PC-3 (cell line): Measurements from ENCODE around the gene KRTAP12-1. TPM values are rescaled to one million over a fixed set of nuclear protein-coding genes. Genes with fewer than 3 reads are reported as not detected.

ENCODE experiments used
- ATAC-seq: fragments of 200-7000 bp; cut with Tn5 transposase; 2 replicates; pipeline ENCODE4 v1.9.1; 2020; ENCODE audit warnings: mild to moderate bottlenecking, moderate library complexity
- BruUV-seq: library from RNA; stranded (reverse); fragments of 400-500 nt; replicated peaks from 2 replicates; lab custom pipeline; 2021; lab: Mats Ljungman, UMichigan
- CTCF ChIA-PET: fragments of 300-600 bp; sonication (Branson Sonifier 250); formaldehyde crosslinking; loops from one replicate; lab custom pipeline; 2022; ENCODE audit warnings: antibody characterized with exemption; lab: Charles Lee
- POLR2A ChIA-PET: fragments of 300-600 bp; sonication (Branson Sonifier 250); formaldehyde crosslinking; loops from one replicate; lab custom pipeline; 2022; ENCODE audit warnings: antibody characterized with exemption; ENCODE audit not compliant: unreplicated experiment; lab: Charles Lee
- DNase-seq: peaks from one replicate; pipeline ENCODE4 v3.0.0-alpha.2; 2015
- H2AFZ ChIP-seq: fragments of 300-600 bp; sonication (generic); 2 replicates; pipeline ENCODE4 v1.6.0; 2016; ENCODE audit warnings: antibody characterized with exemption, low read length
- H3F3A ChIP-seq: fragments of 300-600 bp; sonication (generic); one replicate; pipeline ENCODE4 v1.6.0; 2017; ENCODE audit warnings: antibody characterized with exemption, low read length, control low read depth, mild to moderate bottlenecking; ENCODE audit not compliant: unreplicated experiment
- H3K27ac ChIP-seq: fragments of 300-600 bp; sonication (generic); 2 replicates; pipeline ENCODE4 v1.5.1; 2016; ENCODE audit warnings: mild to moderate bottlenecking, low read length
- H3K27me3 ChIP-seq: fragments of 300-600 bp; sonication (generic); 2 replicates; pipeline ENCODE4 v1.6.1; 2016; ENCODE audit warnings: low read length, mixed read lengths
- H3K36me3 ChIP-seq: fragments of 300-600 bp; sonication (generic); 2 replicates; pipeline ENCODE4 v1.6.1; 2016; ENCODE audit warnings: low read depth, mixed run types, low read length, mixed read lengths
- H3K4me1 ChIP-seq: fragments of 300-600 bp; sonication (generic); 2 replicates; pipeline ENCODE4 v1.5.1; 2016; ENCODE audit warnings: low read length; ENCODE audit not compliant: insufficient read depth
- H3K4me2 ChIP-seq: fragments of 300-600 bp; sonication (generic); 2 replicates; pipeline ENCODE4 v1.6.0; 2016; ENCODE audit warnings: low read length
- H3K4me3 ChIP-seq: fragments of 300-600 bp; sonication (generic); 2 replicates; pipeline ENCODE4 v1.5.1; 2016; ENCODE audit warnings: mild to moderate bottlenecking, low read length, mixed read lengths
- H3K79me2 ChIP-seq: fragments of 300-600 bp; sonication (generic); 2 replicates; pipeline ENCODE4 v1.6.1; 2017; ENCODE audit warnings: low read length, mixed read lengths
- H3K9ac ChIP-seq: fragments of 300-600 bp; sonication (generic); 2 replicates; pipeline ENCODE4 v1.6.0; 2016; ENCODE audit warnings: mild to moderate bottlenecking, low read length
- H3K9me2 ChIP-seq: fragments of 300-600 bp; sonication (generic); replicated peaks from 2 replicates; pipeline ENCODE4 v1.6.1; 2016; ENCODE audit warnings: mixed run types, low read length, mixed read lengths
- H3K9me3 ChIP-seq: fragments of 300-600 bp; sonication (generic); 2 replicates; pipeline ENCODE4 v1.6.1; 2016; ENCODE audit warnings: low read length, mixed read lengths
- H4K20me1 ChIP-seq: fragments of 300-600 bp; sonication (generic); 2 replicates; pipeline ENCODE4 v1.6.1; 2016; ENCODE audit warnings: low read length, mixed read lengths
- EZH2 ChIP-seq: fragments of 300-600 bp; sonication (generic); IDR thresholded peaks from one replicate; pipeline ENCODE4 v1.6.1; 2017; ENCODE audit warnings: antibody characterized with exemption, mild to moderate bottlenecking, low read length; ENCODE audit not compliant: unreplicated experiment
- EZH2phosphoT487 ChIP-seq: fragments of 300-600 bp; sonication (generic); IDR thresholded peaks from 2 replicates; pipeline ENCODE4 v1.6.1; 2018; ENCODE audit warnings: mild to moderate bottlenecking, antibody characterized with exemption, low read length, borderline replicate concordance
- intact Hi-C: fragments of 100-400 bp; cut with micrococcal nuclease; formaldehyde crosslinking; loops from 2 replicates; pipeline ENCODE4 v1.9.0; 2023
- total RNA-seq: library from RNA; depleted of rRNA; stranded (reverse); fragments of >200 nt; gene quantifications from 2 replicates; pipeline ENCODE4 v1.2.3, GENCODE V29; 2014
- TF ChIP-seq, protein P1 (sequence below): fragments of 300-600 bp; sonication (generic); conservative IDR thresholded peaks from 2 replicates; pipeline ENCODE4 v1.5.1; 2017; ENCODE audit warnings: antibody characterized with exemption, low read depth, mild to moderate bottlenecking, low read length

KRTAP12-1 gene
- total RNA-seq, 1 experiment from 2014 or later = 0.62 TPM

DNA sequence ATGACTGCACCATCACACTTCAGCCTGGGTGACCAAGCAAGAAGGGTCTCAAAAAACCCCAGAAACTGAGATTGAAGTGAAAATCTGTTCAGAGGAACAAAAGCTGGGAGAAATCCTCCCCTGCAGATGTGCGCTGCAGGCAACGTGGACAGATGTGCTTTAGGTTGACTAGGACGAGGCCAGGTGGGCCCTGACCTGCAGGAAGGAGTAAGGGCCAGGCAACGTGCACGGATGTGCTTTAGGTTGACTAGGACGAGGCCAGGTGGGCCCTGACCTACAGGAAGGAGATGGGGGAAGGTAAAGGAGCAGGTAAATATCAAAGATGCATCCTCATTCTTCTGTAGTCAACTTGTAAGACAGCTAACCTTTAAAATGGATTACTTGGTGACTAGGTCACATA, 2.5 kb upstream of the KRTAP12-1 start:
- Histone ChIP-seq H3K27ac (no peak overlapping the region), H3K27me3 (no peaks in the 10 kb centered on the region), H3K36me3 (no peaks in the 10 kb centered on the region), H3K4me2 (no peak overlapping the region), H3K4me3 (no peak overlapping the region), H3F3A (no peaks in the 10 kb centered on the region), H3K9ac (no peak overlapping the region), H3K9me2 (no peaks in the 10 kb centered on the region), H2AFZ (no peak overlapping the region), H4K20me1 (no peaks in the 10 kb centered on the region), H3K4me1 (no peaks in the 10 kb centered on the region), H3K9me3 (no peaks in the 10 kb centered on the region), H3K79me2 (no peaks in the 10 kb centered on the region)
- intact Hi-C loops = no loop called here
- TF ChIP-seq EZH2 = no peak
- TF ChIP-seq, protein P1, sequence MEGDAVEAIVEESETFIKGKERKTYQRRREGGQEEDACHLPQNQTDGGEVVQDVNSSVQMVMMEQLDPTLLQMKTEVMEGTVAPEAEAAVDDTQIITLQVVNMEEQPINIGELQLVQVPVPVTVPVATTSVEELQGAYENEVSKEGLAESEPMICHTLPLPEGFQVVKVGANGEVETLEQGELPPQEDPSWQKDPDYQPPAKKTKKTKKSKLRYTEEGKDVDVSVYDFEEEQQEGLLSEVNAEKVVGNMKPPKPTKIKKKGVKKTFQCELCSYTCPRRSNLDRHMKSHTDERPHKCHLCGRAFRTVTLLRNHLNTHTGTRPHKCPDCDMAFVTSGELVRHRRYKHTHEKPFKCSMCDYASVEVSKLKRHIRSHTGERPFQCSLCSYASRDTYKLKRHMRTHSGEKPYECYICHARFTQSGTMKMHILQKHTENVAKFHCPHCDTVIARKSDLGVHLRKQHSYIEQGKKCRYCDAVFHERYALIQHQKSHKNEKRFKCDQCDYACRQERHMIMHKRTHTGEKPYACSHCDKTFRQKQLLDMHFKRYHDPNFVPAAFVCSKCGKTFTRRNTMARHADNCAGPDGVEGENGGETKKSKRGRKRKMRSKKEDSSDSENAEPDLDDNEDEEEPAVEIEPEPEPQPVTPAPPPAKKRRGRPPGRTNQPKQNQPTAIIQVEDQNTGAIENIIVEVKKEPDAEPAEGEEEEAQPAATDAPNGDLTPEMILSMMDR = no peak
- TF ChIP-seq EZH2phosphoT487 = no peak
- BruUV-seq = no TSS peak
- POLR2A ChIA-PET = no interaction called here
- CTCF ChIA-PET = no interaction called here
- DNase-seq (no peak), ATAC-seq (no peak)

DNA sequence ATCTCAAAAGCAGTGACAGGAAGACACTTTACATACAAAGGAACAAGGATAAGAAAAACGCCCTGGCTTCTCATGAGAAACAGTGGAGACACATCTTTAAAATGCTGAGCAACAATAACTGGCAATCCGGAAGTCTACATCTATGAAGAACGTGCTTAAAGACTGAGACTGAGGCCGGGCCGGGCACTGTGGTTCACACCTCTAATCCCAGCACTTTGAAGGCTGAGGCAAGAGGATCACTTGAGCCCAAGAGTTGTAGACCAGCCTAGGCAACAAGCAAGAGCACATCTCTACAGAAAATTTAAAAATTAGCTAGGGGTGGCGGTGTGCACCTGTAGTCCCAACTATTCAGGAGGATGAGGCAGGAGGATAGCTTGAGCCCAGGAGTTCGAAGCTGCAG, 2.1 kb upstream of the KRTAP12-1 start:
- H3K9ac ChIP-seq = no peak overlapping the region
- no TSS peak for BruUV-seq

DNA sequence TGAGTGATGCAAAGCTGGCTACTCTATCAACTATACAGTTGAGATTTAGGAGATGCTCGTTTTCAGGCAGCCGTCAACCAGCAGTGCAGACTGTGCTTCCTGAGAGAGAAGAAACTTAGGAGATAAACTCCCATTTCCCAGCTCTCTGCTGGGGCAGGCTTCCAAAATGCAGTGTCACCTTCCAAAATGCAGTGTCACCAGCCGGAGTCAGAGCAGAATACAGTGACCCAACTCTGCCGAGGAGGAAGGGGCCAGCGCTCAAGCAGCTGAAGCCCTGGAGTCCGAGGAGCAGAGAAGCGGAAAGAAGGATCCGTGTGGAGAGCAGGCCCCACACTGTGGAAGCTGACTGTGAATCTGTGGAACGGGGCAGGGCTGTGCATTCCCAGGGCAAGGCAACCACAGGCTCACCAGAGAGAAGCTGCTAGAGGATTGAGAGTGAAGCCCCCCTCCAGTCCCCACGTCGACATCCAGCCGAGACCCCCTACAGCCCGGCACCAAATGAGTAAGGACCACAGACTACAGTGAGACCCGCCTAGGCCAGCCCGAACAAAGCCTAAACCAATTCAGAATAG, 703 bp upstream of the KRTAP12-1 start:
- Histone ChIP-seq H3K4me1 (no peaks in the 10 kb centered on the region), H3K9me3 (no peaks in the 10 kb centered on the region), H3K79me2 (no peaks in the 10 kb centered on the region), H3K27ac (no peak overlapping the region), H3K9ac (no peak overlapping the region), H3K9me2 (no peaks in the 10 kb centered on the region), H3K36me3 (no peaks in the 10 kb centered on the region), H3K27me3 (no peaks in the 10 kb centered on the region), H4K20me1 (no peaks in the 10 kb centered on the region), H3F3A (no peaks in the 10 kb centered on the region), H3K4me3 (no peak overlapping the region), H3K4me2 (no peak overlapping the region), H2AFZ (no peak overlapping the region)
- no peak for TF ChIP-seq EZH2
- TF ChIP-seq, protein P1 = no peak
- no peak for TF ChIP-seq EZH2phosphoT487
- no peak for ATAC-seq
- DNase-seq = no peak
- ChIA-PET POLR2A (no interaction called here), CTCF (no interaction called here)
- intact Hi-C loops = no loop called here
- no TSS peak for BruUV-seq

More for the DNA sequence above, 2.1 kb upstream of the KRTAP12-1 start:
- H3K27ac ChIP-seq = no peak overlapping the region
- H3K79me2 ChIP-seq = no peaks in the 10 kb centered on the region
- intact Hi-C loops = no loop called here
- H3K4me2 ChIP-seq = no peak overlapping the region
- no peaks in the 10 kb centered on the region for H4K20me1 ChIP-seq
- ChIA-PET CTCF (no interaction called here), POLR2A (no interaction called here)
- ATAC-seq (no peak), DNase-seq (no peak)
- H3K9me2 ChIP-seq = no peaks in the 10 kb centered on the region
- H3K4me1 ChIP-seq = no peaks in the 10 kb centered on the region
- no peaks in the 10 kb centered on the region for H3K36me3 ChIP-seq
- no peaks in the 10 kb centered on the region for H3K9me3 ChIP-seq
- H2AFZ ChIP-seq = no peak overlapping the region
- H3K27me3 ChIP-seq = no peaks in the 10 kb centered on the region
- H3F3A ChIP-seq = no peaks in the 10 kb centered on the region
- H3K4me3 ChIP-seq = no peak overlapping the region
- TF ChIP-seq, protein P1 = no peak
- no peak for TF ChIP-seq EZH2phosphoT487
- no peak for TF ChIP-seq EZH2
